ENCODE measurements around the gene GPR37L1.
A peak's percentile ranks its signal among the peaks of the same experiment; 100 is the strongest.

GPR37L1 gene

DNA sequence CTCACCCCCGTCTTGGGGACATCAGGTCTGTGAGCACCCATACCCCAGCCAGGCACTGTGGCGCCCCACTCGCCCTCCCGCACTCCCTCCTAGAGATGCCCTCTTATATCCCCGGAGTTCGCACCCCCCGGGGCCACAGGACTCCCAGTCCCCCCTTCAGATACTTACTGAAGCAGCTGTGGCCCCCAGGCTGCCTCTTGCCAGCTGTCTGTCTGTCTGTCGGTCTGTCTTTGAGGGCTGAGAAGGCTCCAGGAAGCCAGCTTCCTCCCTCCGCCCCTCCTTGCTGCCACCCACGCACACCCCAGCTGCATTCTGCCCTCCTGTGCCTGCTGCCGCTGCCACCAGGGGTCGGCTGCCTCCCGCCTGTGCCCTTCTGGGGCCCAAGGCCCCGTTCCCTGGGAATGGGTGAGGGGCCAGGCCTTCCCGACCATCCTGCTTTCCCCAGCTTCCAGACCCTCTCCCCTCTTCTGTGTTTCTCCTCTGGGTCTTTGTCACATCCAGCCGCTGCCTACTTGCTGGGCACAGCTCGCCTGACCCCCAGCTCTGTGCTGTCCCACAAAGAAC, 37.7 kb downstream of the GPR37L1 start, which contains the start of gene PTPN7:
Gene PTPN7, minus strand, starts transcription at position 226 of the 564 bp plus-strand sequence. CDS start 1,200 bp downstream, outside the sequence.
- H3K36me3 ChIP-seq (ENCODE audit: control insufficient read depth in 1 of 2, insufficient read depth in 2 of 2, low read length in 2 of 2) = no peaks in the 10 kb centered on the region
- H3K27ac ChIP-seq (ENCODE audit: low read depth, low read length) = peak within 1 kb of the TSS; percentile 56
- H3K4me3 ChIP-seq (ENCODE audit: low read depth in 1 of 2, low read length in 2 of 2) = peak within 1 kb of the TSS; percentile 56 to 63
- H3K9ac ChIP-seq (ENCODE audit: low read depth in 1 of 2, low read length in 2 of 2) = peak within 1 kb of the TSS; percentile 28 to 79
- H3K27me3 ChIP-seq (ENCODE audit: control insufficient read depth in 1 of 2, insufficient read depth in 2 of 2, low read length in 2 of 2) = no peaks in the 10 kb centered on the region
- peaks cover 15 to 38% of the 10 kb centered on the region in 2 donors for H3K4me1 ChIP-seq (ENCODE audit: control insufficient read depth in 1 of 2, insufficient read depth in 2 of 2, low read length in 2 of 2)
- H3K9me3 ChIP-seq (ENCODE audit: control insufficient read depth in 1 of 2, low read length in 2 of 2) = no peaks in the 10 kb centered on the region

DNA sequence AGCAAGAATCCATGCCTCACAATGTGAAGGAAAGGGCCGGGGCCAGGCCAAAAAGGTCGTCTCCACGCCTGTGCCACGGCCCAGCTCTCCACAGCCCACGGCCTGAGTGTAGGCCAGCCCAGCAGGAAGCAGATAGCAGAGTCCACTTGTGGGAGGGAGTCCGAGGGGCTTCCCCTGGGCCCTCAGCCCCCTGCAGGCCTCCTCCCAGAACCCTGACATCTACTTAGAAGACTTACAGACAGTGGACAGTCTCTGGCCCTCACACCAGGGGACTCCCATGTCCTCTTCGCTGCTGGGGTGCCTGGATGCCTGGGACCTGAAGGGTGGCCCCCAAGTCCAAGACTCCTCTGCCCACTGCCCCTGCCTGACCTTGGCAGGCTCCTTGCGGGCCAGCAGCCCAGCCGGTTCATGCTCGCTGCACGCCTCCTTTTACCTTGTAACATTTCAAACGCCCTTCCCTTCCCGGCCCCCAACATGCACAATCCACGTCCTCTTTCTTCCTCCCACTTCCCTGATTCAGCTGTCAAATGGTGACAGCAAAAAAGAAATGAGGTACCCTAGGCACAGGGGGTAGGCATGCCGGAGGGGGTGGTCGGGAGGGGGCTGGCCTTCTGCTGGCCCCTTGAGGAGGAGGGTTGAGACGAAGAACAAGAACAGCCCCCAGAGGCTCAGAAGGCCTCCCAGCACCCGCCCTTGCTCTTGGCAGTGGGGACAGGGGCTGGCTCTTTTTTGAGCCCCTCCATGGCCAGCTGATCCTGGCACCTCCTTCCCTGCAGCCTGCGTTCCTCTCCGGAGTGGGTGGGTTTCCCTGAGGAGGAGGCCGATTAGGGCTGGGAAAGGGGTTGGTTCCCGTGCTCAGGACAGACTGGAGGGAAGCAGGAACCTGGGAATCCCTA, 38.7 kb downstream of the GPR37L1 start:
- Histone ChIP-seq H3K27me3 (ENCODE audit: control insufficient read depth in 1 of 2, insufficient read depth in 2 of 2, low read length in 2 of 2) (no peaks in the 10 kb centered on the region), H3K36me3 (ENCODE audit: control insufficient read depth in 1 of 2, insufficient read depth in 2 of 2, low read length in 2 of 2) (no peaks in the 10 kb centered on the region), H3K9me3 (ENCODE audit: control insufficient read depth in 1 of 2, low read length in 2 of 2) (no peaks in the 10 kb centered on the region), H3K4me1 (ENCODE audit: control insufficient read depth in 1 of 2, insufficient read depth in 2 of 2, low read length in 2 of 2) (peaks cover 12 to 35% of the 10 kb centered on the region in 2 donors), H3K9ac (ENCODE audit: low read depth in 1 of 2, low read length in 2 of 2) (peak overlapping the region; percentile 12 to 79), H3K27ac (ENCODE audit: low read depth, low read length) (peak overlapping the region; percentile 62), H3K4me3 (ENCODE audit: low read depth in 1 of 2, low read length in 2 of 2) (peak overlapping the region; percentile 56 to 63)

DNA sequence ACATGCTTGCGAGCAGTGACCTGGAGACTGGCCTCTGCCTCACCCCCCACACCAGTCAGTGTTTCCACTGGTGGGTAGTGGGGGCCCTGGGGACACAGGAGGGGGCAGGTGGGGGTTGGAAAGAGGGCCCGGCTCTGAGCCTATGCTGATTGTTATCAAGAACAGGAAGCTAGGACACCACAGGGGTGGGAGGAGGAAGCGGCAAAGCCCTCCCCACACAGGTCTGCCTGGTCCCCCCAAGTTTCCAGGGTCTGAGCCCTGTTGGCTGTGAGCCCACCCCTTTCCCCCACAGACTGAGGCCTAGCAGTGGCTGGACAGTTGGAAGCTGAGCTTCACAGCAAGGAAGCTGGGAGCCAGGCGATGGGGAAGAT, 39.3 kb downstream of the GPR37L1 start:
- no peaks in the 10 kb centered on the region for H3K36me3 ChIP-seq (ENCODE audit: control insufficient read depth in 1 of 2, insufficient read depth in 2 of 2, low read length in 2 of 2)
- H3K27ac ChIP-seq (ENCODE audit: low read depth, low read length) = peak overlapping the region; percentile 62
- H3K27me3 ChIP-seq (ENCODE audit: control insufficient read depth in 1 of 2, insufficient read depth in 2 of 2, low read length in 2 of 2) = no peaks in the 10 kb centered on the region
- H3K9ac ChIP-seq (ENCODE audit: low read depth in 1 of 2, low read length in 2 of 2) = no peak overlapping the region
- peak overlapping the region in 1 of 2 donors; percentile 43 for H3K4me3 ChIP-seq (ENCODE audit: low read depth in 1 of 2, low read length in 2 of 2)
- H3K4me1 ChIP-seq (ENCODE audit: control insufficient read depth in 1 of 2, insufficient read depth in 2 of 2, low read length in 2 of 2) = peaks cover 12 to 35% of the 10 kb centered on the region in 2 donors
- H3K9me3 ChIP-seq (ENCODE audit: control insufficient read depth in 1 of 2, low read length in 2 of 2) = no peaks in the 10 kb centered on the region

DNA sequence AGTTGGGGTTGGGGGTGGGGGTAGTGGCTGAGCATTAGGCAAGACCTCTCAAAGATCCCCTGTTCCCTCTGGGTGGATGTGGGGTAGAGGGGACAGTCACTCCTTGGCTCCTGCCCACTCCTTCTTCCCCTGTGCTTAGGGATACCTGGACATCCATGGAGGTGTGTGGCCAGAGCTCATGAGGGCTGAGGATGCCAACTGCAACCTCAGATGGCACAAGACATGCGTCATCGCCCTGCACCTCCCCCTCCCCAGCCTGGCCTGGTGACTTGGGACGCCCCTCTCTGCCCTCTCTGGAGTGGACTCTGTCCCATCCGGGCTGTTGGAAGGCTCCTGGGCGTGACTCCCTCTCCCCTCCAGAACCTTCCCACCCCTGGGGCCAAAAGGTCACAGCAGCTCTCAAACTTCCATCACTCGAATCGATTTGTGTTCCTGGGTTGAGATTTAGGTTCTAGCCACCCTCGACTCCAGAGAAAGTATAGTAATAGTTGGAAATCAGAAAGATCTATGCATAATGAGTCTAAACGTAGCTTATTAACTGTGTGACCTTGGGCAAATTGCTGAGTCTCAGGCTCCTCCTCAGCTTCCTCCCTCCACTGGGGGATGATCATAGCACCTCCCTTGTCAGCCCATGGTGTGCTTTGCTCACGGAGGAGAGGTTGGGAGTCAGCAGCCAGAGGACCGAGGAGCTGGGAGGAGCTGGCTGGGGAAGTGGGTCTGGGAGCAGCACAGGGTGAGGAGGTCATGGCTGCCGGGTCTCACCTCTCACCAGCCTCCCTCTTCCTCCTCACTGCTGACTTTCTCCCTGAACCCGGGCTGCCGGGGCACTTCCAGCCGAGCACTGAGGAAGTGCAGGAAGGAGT, 39.9 kb downstream of the GPR37L1 start:
- Histone ChIP-seq H3K4me1 (ENCODE audit: control insufficient read depth in 1 of 2, insufficient read depth in 2 of 2, low read length in 2 of 2) (peaks cover 13 to 33% of the 10 kb centered on the region in 2 donors), H3K27me3 (ENCODE audit: control insufficient read depth in 1 of 2, insufficient read depth in 2 of 2, low read length in 2 of 2) (no peaks in the 10 kb centered on the region), H3K9me3 (ENCODE audit: control insufficient read depth in 1 of 2, low read length in 2 of 2) (no peaks in the 10 kb centered on the region), H3K36me3 (ENCODE audit: control insufficient read depth in 1 of 2, insufficient read depth in 2 of 2, low read length in 2 of 2) (no peaks in the 10 kb centered on the region), H3K27ac (ENCODE audit: low read depth, low read length) (no peak overlapping the region), H3K4me3 (ENCODE audit: low read depth in 1 of 2, low read length in 2 of 2) (peak overlapping the region in 1 of 2 donors; percentile 43), H3K9ac (ENCODE audit: low read depth in 1 of 2, low read length in 2 of 2) (peak overlapping the region in 1 of 2 donors; percentile 51)

DNA sequence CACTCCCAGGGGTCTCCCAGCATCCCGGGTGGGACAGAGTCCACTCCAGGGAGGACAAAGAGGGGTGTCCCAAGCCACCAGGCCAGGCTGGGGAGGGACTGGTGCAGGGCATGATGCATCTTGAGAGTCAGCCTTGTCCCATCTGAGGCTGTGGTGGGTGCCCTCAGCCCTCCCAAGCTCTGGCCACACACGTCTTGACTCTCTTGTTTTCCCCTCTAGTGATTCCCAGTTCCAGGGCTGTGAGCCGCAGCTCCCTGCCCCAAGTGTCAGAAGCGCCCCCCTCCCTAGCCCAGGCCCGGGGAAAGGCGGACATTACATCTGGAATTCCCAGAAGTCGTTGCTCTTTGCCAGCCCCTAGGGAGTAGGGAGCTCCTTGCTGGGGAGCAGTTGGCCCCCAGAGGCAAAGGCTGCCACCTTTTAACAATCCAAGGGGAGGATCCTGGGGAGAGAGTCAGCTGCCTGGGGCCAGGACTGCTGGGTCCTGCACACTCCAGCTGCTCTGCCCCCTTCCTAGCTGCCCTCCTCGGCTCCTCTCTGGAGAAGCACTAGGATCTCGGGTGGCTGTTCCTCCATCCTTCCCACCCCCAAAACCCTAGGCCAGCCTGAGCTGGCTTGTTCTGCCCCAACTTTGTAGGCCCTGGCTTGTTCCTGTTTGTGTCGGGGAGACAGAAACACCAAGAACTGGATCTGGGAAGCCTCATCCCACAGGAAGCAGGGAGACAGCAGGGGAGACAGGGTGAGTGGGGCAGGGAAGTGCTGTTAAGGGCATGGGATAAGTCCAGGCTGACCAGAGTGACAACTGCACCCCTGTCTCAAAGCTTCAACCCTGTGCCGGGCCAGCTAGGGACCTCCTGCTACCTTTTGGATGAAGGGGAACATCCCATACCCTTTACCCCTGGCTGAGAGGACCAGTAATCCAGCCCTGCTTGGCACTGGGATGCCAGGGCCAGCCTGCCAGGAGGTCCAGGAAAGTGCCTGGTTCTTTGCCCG, 40.9 kb downstream of the GPR37L1 start:
- Histone ChIP-seq H3K27me3 (ENCODE audit: control insufficient read depth in 1 of 2, insufficient read depth in 2 of 2, low read length in 2 of 2) (no peaks in the 10 kb centered on the region), H3K9me3 (ENCODE audit: control insufficient read depth in 1 of 2, low read length in 2 of 2) (no peaks in the 10 kb centered on the region), H3K4me1 (ENCODE audit: control insufficient read depth in 1 of 2, insufficient read depth in 2 of 2, low read length in 2 of 2) (peaks cover 19 to 32% of the 10 kb centered on the region in 2 donors), H3K27ac (ENCODE audit: low read depth, low read length) (no peak overlapping the region), H3K36me3 (ENCODE audit: control insufficient read depth in 1 of 2, insufficient read depth in 2 of 2, low read length in 2 of 2) (no peaks in the 10 kb centered on the region), H3K9ac (ENCODE audit: low read depth in 1 of 2, low read length in 2 of 2) (peak overlapping the region in 1 of 2 donors; percentile 51), H3K4me3 (ENCODE audit: low read depth in 1 of 2, low read length in 2 of 2) (peak overlapping the region in 1 of 2 donors; percentile 43)

DNA sequence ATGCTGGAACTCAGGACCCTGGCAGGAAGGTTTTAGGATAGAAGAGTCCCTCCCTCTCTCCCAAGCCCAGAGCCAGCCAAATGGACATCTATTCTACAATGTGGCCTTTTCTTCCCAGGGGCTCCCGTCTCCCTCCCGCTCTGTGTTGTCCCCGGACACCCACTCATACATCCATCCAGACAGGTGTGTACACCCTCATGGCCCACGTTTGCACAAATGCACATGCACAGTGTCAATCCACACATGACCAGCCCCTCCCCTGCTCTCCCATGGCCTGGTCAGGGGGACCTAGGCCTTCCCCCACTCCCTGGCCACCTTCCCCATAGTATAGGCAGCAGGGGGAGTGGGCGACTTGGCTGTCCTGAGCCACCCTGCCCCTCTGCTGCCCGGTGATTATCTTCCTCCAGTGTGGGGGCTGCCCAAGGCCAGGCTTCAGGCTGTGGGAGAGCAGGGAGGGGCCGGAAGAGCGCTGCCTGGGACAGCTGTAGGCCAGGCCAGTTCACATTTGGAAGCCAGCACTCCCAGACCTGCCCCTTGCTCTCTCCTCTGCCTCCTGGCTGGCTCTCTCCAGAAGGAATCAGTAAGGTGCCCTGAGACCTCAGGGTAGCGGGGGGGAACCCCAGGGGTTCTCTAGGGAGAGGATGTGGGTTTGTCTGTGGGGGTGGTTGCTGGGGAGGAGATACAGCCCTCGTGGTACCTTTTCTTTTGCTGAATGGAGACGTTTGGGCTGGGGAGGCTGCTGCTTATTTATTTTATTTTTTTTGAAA, 41.7 kb downstream of the GPR37L1 start:
- Histone ChIP-seq H3K27ac (ENCODE audit: low read depth, low read length) (no peak overlapping the region), H3K4me3 (ENCODE audit: low read depth in 1 of 2, low read length in 2 of 2) (no peak overlapping the region), H3K27me3 (ENCODE audit: control insufficient read depth in 1 of 2, insufficient read depth in 2 of 2, low read length in 2 of 2) (no peaks in the 10 kb centered on the region), H3K9ac (ENCODE audit: low read depth in 1 of 2, low read length in 2 of 2) (no peak overlapping the region), H3K9me3 (ENCODE audit: control insufficient read depth in 1 of 2, low read length in 2 of 2) (no peaks in the 10 kb centered on the region), H3K36me3 (ENCODE audit: control insufficient read depth in 1 of 2, insufficient read depth in 2 of 2, low read length in 2 of 2) (no peaks in the 10 kb centered on the region), H3K4me1 (ENCODE audit: control insufficient read depth in 1 of 2, insufficient read depth in 2 of 2, low read length in 2 of 2) (peaks cover 19 to 32% of the 10 kb centered on the region in 2 donors)

DNA sequence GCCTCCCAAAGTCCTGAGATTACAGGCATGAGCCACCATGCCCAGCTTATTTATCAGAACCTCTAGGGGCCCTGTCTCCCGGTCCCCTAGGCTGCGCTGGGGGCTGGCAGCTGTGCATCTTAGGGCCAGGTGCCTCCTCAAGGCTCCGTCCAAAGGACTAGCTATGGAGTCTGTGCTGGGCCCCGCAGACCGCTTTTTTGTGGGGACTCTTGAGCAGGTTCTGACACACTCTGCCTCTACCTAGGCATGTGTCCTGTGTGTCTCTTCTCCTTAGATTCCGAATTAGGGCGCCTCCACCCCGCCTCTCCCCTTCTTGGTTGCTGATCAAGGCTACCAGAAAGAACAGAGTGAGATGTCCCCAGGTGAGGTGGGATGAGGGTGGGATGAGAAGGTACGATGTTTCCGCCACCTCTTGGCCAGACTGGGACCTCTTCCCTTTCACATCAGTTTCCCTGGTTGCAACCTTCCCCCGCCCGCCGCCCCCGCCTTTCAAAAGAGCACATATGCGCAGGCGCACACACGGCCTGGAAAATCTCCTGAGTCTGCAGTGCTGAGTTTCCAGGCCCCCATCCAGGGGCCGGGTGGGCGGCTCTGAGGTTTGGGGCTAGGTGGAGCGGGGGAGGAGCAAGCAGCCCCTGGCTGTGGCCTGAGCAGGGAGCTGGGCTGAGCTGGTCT, 42.7 kb downstream of the GPR37L1 start:
- no peaks in the 10 kb centered on the region for H3K9me3 ChIP-seq (ENCODE audit: control insufficient read depth in 1 of 2, low read length in 2 of 2)
- no peak overlapping the region for H3K4me3 ChIP-seq (ENCODE audit: low read depth in 1 of 2, low read length in 2 of 2)
- H3K27me3 ChIP-seq (ENCODE audit: control insufficient read depth in 1 of 2, insufficient read depth in 2 of 2, low read length in 2 of 2) = no peaks in the 10 kb centered on the region
- H3K4me1 ChIP-seq (ENCODE audit: control insufficient read depth in 1 of 2, insufficient read depth in 2 of 2, low read length in 2 of 2) = peaks cover 19 to 30% of the 10 kb centered on the region in 2 donors
- no peak overlapping the region for H3K27ac ChIP-seq (ENCODE audit: low read depth, low read length)
- H3K9ac ChIP-seq (ENCODE audit: low read depth in 1 of 2, low read length in 2 of 2) = no peak overlapping the region
- H3K36me3 ChIP-seq (ENCODE audit: control insufficient read depth in 1 of 2, insufficient read depth in 2 of 2, low read length in 2 of 2) = no peaks in the 10 kb centered on the region

GRCh38 chr1:202165942-202166843, 43.5 kb downstream of the GPR37L1 start:
- no peaks in the 10 kb centered on the region for H3K27me3 ChIP-seq (ENCODE audit: control insufficient read depth in 1 of 2, insufficient read depth in 2 of 2, low read length in 2 of 2)
- no peak overlapping the region for H3K27ac ChIP-seq (ENCODE audit: low read depth, low read length)
- H3K4me1 ChIP-seq (ENCODE audit: control insufficient read depth in 1 of 2, insufficient read depth in 2 of 2, low read length in 2 of 2) = peaks cover 19 to 24% of the 10 kb centered on the region in 2 donors
- H3K36me3 ChIP-seq (ENCODE audit: control insufficient read depth in 1 of 2, insufficient read depth in 2 of 2, low read length in 2 of 2) = no peaks in the 10 kb centered on the region
- no peak overlapping the region for H3K4me3 ChIP-seq (ENCODE audit: low read depth in 1 of 2, low read length in 2 of 2)
- no peaks in the 10 kb centered on the region for H3K9me3 ChIP-seq (ENCODE audit: control insufficient read depth in 1 of 2, low read length in 2 of 2)
- no peak overlapping the region for H3K9ac ChIP-seq (ENCODE audit: low read depth in 1 of 2, low read length in 2 of 2)

Data from duodenal mucosa (tissue), 2 donors.